Uterus (tissue), 2 donors: ENCODE data around the gene TBL1X.

Source experiments
- POLR2A ChIP-seq, 2 donors: fragments of 450-650 bp; IDR thresholded peaks; one replicate each; pipeline ENCODE4 v1.6.1; 2016; ENCODE audit warnings: antibody characterized with exemption in 2 of 2, mild to moderate bottlenecking in 1 of 2, moderate library complexity in 1 of 2
- TF ChIP-seq, protein P1 (sequence below), 4 experiments: fragments of 200-600 bp in 2 of 4; fragments of 450-650 bp in 2 of 4; sonication (generic) in 2 of 4; IDR thresholded peaks; one replicate each; pipeline ENCODE4 v1.5.1; 2016 to 2019; ENCODE audit warnings: antibody characterized with exemption in 4 of 4, mild to moderate bottlenecking in 2 of 4, moderate library complexity in 1 of 4

- TF ChIP-seq, protein P1, sequence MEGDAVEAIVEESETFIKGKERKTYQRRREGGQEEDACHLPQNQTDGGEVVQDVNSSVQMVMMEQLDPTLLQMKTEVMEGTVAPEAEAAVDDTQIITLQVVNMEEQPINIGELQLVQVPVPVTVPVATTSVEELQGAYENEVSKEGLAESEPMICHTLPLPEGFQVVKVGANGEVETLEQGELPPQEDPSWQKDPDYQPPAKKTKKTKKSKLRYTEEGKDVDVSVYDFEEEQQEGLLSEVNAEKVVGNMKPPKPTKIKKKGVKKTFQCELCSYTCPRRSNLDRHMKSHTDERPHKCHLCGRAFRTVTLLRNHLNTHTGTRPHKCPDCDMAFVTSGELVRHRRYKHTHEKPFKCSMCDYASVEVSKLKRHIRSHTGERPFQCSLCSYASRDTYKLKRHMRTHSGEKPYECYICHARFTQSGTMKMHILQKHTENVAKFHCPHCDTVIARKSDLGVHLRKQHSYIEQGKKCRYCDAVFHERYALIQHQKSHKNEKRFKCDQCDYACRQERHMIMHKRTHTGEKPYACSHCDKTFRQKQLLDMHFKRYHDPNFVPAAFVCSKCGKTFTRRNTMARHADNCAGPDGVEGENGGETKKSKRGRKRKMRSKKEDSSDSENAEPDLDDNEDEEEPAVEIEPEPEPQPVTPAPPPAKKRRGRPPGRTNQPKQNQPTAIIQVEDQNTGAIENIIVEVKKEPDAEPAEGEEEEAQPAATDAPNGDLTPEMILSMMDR (IDR thresholded peaks at IDR 0.05) = no peak
- no peak for TF ChIP-seq POLR2A (IDR thresholded peaks at IDR 0.05)
Observed at GRCh38 chrX:9665113-9665512, 200.3 kb downstream of the TBL1X start.
